Spleen (tissue), 7 donors: ENCODE data around the gene ALKBH2.

Experiments
- POLR2A ChIP-seq, 3 donors: fragments of 450-650 bp; IDR thresholded peaks; one replicate each; pipeline ENCODE4 v1.5.1; 2017; ENCODE audit warnings: antibody characterized with exemption in 3 of 3, mild to moderate bottlenecking in 1 of 3
- TF ChIP-seq, protein P1 (sequence below), 11 experiments: fragments of 200-600 bp in 7 of 11; fragments of 450-650 bp in 4 of 11; sonication (generic) in 4 of 11; IDR thresholded peaks in 8 of 11; conservative IDR thresholded peaks in 3 of 11; 1 replicate in 7 of 11; 2 replicates in 4 of 11; pipeline versions ENCODE4 v1.4.0 to v1.8.0; 2016 to 2021; ENCODE audit warnings: antibody characterized with exemption in 11 of 11, inconsistent platforms in 4 of 11, mild to moderate bottlenecking in 1 of 11
- donor health status: DM: no; HTN: no; CAD: no; lungs with moderate emphysema.
- donor health status: DM: no; HTN: no; CAD: no.
- donor health status: DM: no; HTN: no; CAD: no.

DNA sequence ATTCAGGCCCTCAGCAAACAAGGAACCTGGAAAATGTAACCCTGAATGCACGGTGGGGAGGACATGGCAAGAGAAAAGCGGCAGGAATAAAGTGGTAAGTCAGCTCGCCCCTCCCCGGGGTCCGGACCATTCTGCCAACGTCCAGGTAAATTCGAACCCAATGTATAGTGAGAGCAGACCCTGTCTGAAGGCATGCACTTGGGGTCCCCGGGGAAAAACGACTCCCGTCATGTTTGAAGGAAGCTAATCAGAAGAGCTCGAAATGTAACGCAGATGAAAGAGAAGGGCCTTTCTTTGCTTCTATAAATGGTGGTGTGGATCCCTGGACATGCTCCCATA, 23.3 kb upstream of the ALKBH2 start:
- TF ChIP-seq POLR2A (IDR thresholded peaks at IDR 0.05), result no peak
- TF ChIP-seq, protein P1, sequence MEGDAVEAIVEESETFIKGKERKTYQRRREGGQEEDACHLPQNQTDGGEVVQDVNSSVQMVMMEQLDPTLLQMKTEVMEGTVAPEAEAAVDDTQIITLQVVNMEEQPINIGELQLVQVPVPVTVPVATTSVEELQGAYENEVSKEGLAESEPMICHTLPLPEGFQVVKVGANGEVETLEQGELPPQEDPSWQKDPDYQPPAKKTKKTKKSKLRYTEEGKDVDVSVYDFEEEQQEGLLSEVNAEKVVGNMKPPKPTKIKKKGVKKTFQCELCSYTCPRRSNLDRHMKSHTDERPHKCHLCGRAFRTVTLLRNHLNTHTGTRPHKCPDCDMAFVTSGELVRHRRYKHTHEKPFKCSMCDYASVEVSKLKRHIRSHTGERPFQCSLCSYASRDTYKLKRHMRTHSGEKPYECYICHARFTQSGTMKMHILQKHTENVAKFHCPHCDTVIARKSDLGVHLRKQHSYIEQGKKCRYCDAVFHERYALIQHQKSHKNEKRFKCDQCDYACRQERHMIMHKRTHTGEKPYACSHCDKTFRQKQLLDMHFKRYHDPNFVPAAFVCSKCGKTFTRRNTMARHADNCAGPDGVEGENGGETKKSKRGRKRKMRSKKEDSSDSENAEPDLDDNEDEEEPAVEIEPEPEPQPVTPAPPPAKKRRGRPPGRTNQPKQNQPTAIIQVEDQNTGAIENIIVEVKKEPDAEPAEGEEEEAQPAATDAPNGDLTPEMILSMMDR (IDR thresholded peaks at IDR 0.05 in 8 of 11, conservative IDR thresholded peaks at IDR 0.05 in 3 of 11), result no peak
